Calu3 (cell line): ENCODE data around the gene CCDC71L. TPM values are rescaled to one million over a fixed set of nuclear protein-coding genes. Genes with fewer than 3 reads are reported as not detected.

Source experiments
- BruUV-seq: library from RNA; stranded (reverse); fragments of 400-500 nt; replicated peaks from 2 replicates; lab custom pipeline; 2021; lab: Mats Ljungman, UMichigan
- CTCF ChIA-PET: fragments of 300-600 bp; sonication (Branson Sonifier 250); formaldehyde crosslinking; loops from one replicate; lab custom pipeline; 2022; ENCODE audit warnings: antibody characterized with exemption; lab: Charles Lee
- DNase-seq: peaks from one replicate; pipeline ENCODE4 v3.0.0; 2022
- H3K27ac Mint-ChIP-seq: one replicate; pipeline ENCODE4 v1.8.0; 2022; ENCODE audit warnings: mixed read lengths; ENCODE audit not compliant: unreplicated experiment
- H3K27me3 Mint-ChIP-seq: one replicate; pipeline ENCODE4 v1.8.0; 2022; ENCODE audit warnings: mixed read lengths; ENCODE audit not compliant: unreplicated experiment
- H3K36me3 Mint-ChIP-seq: one replicate; pipeline ENCODE4 v1.8.0; 2022; ENCODE audit warnings: mild to moderate bottlenecking, moderate library complexity, mixed read lengths; ENCODE audit not compliant: insufficient read depth, unreplicated experiment
- H3K4me1 Mint-ChIP-seq: one replicate; pipeline ENCODE4 v1.8.0; 2022; ENCODE audit warnings: mild to moderate bottlenecking, low read depth, mixed read lengths; ENCODE audit not compliant: unreplicated experiment
- H3K4me3 Mint-ChIP-seq: one replicate; pipeline ENCODE4 v1.8.0; 2022; ENCODE audit warnings: mild to moderate bottlenecking, low read depth, moderate library complexity, mixed read lengths; ENCODE audit not compliant: unreplicated experiment
- H3K9me3 Mint-ChIP-seq: one replicate; pipeline ENCODE4 v1.8.0; 2022; ENCODE audit warnings: low read depth, mixed read lengths; ENCODE audit not compliant: unreplicated experiment
- intact Hi-C: fragments of 100-400 bp; cut with micrococcal nuclease; formaldehyde crosslinking; loops from one replicate; pipeline ENCODE4 v1.10.0; 2022; ENCODE audit not compliant: unreplicated experiment
- total RNA-seq: library from RNA; stranded (reverse); gene quantifications from 2 replicates; pipeline ENCODE4 v1.2.3, GENCODE V29; 2022
- TF ChIP-seq, protein P1 (sequence below): fragments of 200-600 bp; IDR thresholded peaks from one replicate; pipeline ENCODE4 v1.8.0; 2022; ENCODE audit warnings: antibody characterized with exemption; ENCODE audit not compliant: unreplicated experiment

Gene CCDC71L
- total RNA-seq, 1 experiment from 2014 or later, result 28.1 TPM

DNA sequence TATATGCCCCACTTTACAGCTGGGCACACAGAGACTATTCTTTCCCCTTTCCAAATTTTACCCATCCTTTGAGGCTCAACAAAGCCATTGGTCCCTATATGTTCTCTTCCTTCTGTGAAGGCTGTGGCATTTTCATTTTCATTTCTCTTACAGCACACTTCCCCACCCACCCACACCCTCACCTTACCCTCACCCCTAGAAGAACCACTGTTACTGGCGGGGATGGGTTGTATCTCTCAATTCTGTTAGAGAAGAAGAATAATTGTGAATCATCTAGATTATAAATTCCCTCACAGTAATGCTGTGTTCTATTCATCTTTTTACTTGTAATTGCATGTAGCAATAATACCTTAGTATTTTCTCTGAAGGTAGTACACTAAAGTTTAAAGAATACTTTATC, 10.2 kb upstream of the CCDC71L start:
- Mint-ChIP-seq H3K27me3 (no peaks in the 10 kb centered on the region), H3K9me3 (peaks cover 2% of the 10 kb centered on the region), H3K36me3 (no peaks in the 10 kb centered on the region), H3K4me3 (no peak overlapping the region), H3K27ac (no peak overlapping the region), H3K4me1 (no peaks in the 10 kb centered on the region)
- intact Hi-C loops, result no loop called here
- CTCF ChIA-PET, result no interaction called here
- BruUV-seq, result no TSS peak
- TF ChIP-seq, protein P1, sequence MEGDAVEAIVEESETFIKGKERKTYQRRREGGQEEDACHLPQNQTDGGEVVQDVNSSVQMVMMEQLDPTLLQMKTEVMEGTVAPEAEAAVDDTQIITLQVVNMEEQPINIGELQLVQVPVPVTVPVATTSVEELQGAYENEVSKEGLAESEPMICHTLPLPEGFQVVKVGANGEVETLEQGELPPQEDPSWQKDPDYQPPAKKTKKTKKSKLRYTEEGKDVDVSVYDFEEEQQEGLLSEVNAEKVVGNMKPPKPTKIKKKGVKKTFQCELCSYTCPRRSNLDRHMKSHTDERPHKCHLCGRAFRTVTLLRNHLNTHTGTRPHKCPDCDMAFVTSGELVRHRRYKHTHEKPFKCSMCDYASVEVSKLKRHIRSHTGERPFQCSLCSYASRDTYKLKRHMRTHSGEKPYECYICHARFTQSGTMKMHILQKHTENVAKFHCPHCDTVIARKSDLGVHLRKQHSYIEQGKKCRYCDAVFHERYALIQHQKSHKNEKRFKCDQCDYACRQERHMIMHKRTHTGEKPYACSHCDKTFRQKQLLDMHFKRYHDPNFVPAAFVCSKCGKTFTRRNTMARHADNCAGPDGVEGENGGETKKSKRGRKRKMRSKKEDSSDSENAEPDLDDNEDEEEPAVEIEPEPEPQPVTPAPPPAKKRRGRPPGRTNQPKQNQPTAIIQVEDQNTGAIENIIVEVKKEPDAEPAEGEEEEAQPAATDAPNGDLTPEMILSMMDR, result no peak
- DNase-seq, result no peak

DNA sequence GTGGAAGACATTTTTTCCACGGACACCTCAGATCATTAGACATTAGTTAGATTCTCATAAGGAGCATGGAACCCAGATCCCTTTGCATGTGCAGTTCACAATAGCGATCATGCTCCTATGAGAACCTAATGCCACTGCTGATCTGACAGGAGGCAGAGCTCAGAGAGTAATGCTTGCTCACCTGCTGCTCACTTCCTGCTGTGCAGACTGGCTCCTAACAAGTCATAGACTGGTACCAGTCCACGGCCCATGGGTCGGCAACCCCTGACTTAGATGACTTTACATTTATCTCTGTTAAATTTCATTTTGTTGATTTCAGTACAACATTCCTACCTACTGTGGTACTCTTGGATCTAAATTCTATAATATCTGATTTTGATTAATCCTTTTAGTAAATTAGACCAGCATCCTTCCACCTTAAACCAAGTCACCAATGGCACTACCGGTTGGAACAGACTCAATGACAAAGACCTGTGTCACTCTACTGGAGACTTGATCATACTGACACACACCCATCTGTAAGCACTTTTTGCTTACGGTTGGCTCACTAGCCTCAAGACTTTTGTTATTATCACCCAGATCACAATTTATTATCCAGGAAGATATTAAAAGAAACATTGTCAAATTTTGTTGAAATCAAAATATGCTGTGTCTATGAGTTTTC, 8.0 kb upstream of the CCDC71L start:
- H3K27ac Mint-ChIP-seq, result no peak overlapping the region
- no peak overlapping the region for H3K4me3 Mint-ChIP-seq
- TF ChIP-seq, protein P1, result no peak
- no peak for DNase-seq
- H3K27me3 Mint-ChIP-seq, result no peaks in the 10 kb centered on the region
- BruUV-seq, result no TSS peak
- no peaks in the 10 kb centered on the region for H3K4me1 Mint-ChIP-seq
- CTCF ChIA-PET, result no interaction called here
- peaks cover 2% of the 10 kb centered on the region for H3K9me3 Mint-ChIP-seq
- H3K36me3 Mint-ChIP-seq, result no peaks in the 10 kb centered on the region
- intact Hi-C loops, result no loop called here

DNA sequence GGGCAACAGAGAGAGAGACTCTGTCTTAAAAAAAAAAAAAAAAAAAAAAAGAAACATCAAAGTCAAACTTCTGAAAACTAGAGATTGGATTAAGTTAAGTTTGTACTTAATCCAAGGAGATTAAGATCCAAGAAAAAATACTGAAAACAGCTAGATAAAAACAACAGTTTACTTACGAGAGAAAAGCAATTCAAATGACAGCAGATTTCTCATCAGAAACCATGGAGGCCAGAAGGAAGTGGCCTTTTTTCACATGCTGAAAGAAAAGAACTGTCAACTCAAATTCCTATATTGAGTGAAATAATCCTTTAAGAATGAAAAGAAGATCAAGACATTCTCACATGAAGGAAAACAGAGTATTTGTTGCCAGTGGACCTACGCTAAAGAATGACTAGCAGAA, 5.4 kb upstream of the CCDC71L start:
- TF ChIP-seq, protein P1, result no peak
- no TSS peak for BruUV-seq
- peaks cover 4% of the 10 kb centered on the region for H3K36me3 Mint-ChIP-seq
- H3K27me3 Mint-ChIP-seq, result no peaks in the 10 kb centered on the region
- H3K4me3 Mint-ChIP-seq, result no peak overlapping the region
- no peak for DNase-seq
- no peaks in the 10 kb centered on the region for H3K9me3 Mint-ChIP-seq
- CTCF ChIA-PET, result no interaction called here
- no peaks in the 10 kb centered on the region for H3K4me1 Mint-ChIP-seq
- intact Hi-C loops, result no loop called here
- H3K27ac Mint-ChIP-seq, result no peak overlapping the region

DNA sequence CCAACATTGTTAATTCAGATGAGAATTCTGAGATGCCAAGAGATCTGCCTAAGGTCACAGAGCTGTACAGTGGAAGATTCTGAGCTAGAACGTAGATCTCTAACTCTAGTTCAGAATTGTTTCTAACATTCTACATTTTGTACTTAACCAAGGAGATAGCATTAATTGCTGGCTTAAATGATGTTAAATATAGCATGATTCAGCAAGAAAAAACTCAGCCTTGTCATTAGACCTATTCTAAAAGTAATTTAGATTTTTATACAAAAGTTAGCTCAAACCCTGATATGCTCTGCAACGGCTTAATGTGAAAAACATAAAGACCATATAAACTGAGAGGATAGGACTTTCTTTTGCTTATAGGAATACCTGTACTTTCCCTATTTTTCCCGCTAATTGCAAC, 3.4 kb upstream of the CCDC71L start:
- intact Hi-C loops, result loop anchor here (5.0 kb wide), 1 partner anchor 487 kb away; no protein-coding TSS in a partner anchor
- H3K36me3 Mint-ChIP-seq, result peaks cover 24% of the 10 kb centered on the region
- CTCF ChIA-PET, result no interaction called here
- TF ChIP-seq, protein P1, result no peak
- no peaks in the 10 kb centered on the region for H3K9me3 Mint-ChIP-seq
- no peak for DNase-seq
- no peak overlapping the region for H3K4me3 Mint-ChIP-seq
- no peaks in the 10 kb centered on the region for H3K4me1 Mint-ChIP-seq
- no peak overlapping the region for H3K27ac Mint-ChIP-seq
- no peaks in the 10 kb centered on the region for H3K27me3 Mint-ChIP-seq
- BruUV-seq, result no TSS peak
